HepG2 (cell line): ENCODE results near the gene PPM1G. TPM values are rescaled to one million over a fixed set of nuclear protein-coding genes. Genes with fewer than 3 reads are reported as not detected.

Experiments
- ARHGAP35 ChIP-seq: sonication (generic); formaldehyde crosslinking; IDR thresholded peaks from 2 replicates; pipeline ENCODE4 v1.9.0; 2022; ENCODE audit warnings: mild to moderate bottlenecking, inconsistent platforms, moderate library complexity, missing genetic modification reagents, borderline replicate concordance
- CHD2 ChIP-seq: IDR thresholded peaks from 2 replicates; pipeline ENCODE4 v1.6.1; 2011; ENCODE audit warnings: low read depth, low read length, improper control_type of control experiment
- ESRRA ChIP-seq: sonication (generic); formaldehyde crosslinking; IDR thresholded peaks from 2 replicates; pipeline ENCODE4 v1.5.1; 2020; ENCODE audit warnings: mild to moderate bottlenecking, low read depth, missing genetic modification reagents
- GZF1 ChIP-seq: sonication (generic); formaldehyde crosslinking; IDR thresholded peaks from 2 replicates; pipeline ENCODE4 v1.5.1; 2020; ENCODE audit warnings: mild to moderate bottlenecking, missing genetic modification reagents
- HIVEP1 ChIP-seq: sonication (generic); formaldehyde crosslinking; IDR thresholded peaks from 2 replicates; pipeline ENCODE4 v1.4.0; 2020; ENCODE audit warnings: mild to moderate bottlenecking, missing genetic modification reagents
- IRF2 ChIP-seq: IDR thresholded peaks from 2 replicates; pipeline ENCODE4 v1.6.1; 2018; ENCODE audit warnings: missing genetic modification reagents, missing compliant biosample characterization
- ZIK1 ChIP-seq: sonication (generic); formaldehyde crosslinking; IDR thresholded peaks from 2 replicates; pipeline ENCODE4 v1.5.0; 2020; ENCODE audit warnings: mild to moderate bottlenecking, low read depth, missing genetic modification reagents, borderline replicate concordance
- ZNF143 ChIP-seq: sonication (generic); formaldehyde crosslinking; IDR thresholded peaks from 2 replicates; pipeline ENCODE4 v1.4.0; 2020; ENCODE audit warnings: missing genetic modification reagents
- ZNF451 ChIP-seq: sonication (generic); formaldehyde crosslinking; IDR thresholded peaks from 2 replicates; pipeline ENCODE4 v1.5.0; 2020; ENCODE audit warnings: mild to moderate bottlenecking, missing genetic modification reagents
- ZNF550 ChIP-seq: sonication (generic); formaldehyde crosslinking; IDR thresholded peaks from 2 replicates; pipeline ENCODE4 v1.4.0; 2020; ENCODE audit warnings: mild to moderate bottlenecking, missing genetic modification reagents, borderline replicate concordance
- ZNF558 ChIP-seq: sonication (generic); formaldehyde crosslinking; IDR thresholded peaks from 2 replicates; pipeline ENCODE4 v1.9.0; 2022; ENCODE audit warnings: mild to moderate bottlenecking, missing genetic modification reagents, borderline replicate concordance
- polyA plus RNA-seq, 8 experiments: library from polyadenylated mRNA; depleted of rRNA in 3 of 8; stranded (reverse) in 7 of 8; unstranded in 1 of 8; fragments of >200 nt; fragmentation: Illumina TruSeq in 4 of 8; extraction: Trizol in 4 of 8; gene quantifications; 2 replicates each; pipeline versions ENCODE4 v1.2.1 to v1.2.3, GENCODE V29; 2011 to 2016; ENCODE audit warnings: low read depth in 4 of 8, missing spikeins in 1 of 8, mixed read lengths in 1 of 8; ENCODE audit not compliant: insufficient read depth in 1 of 8
- total RNA-seq, 5 experiments: library from RNA; depleted of rRNA; stranded (reverse); fragments of >200 nt; fragmentation: Illumina TruSeq; extraction: Trizol; gene quantifications; 2 replicates each; pipeline ENCODE4 v1.2.3, GENCODE V29; 2016; ENCODE audit warnings: low read depth in 1 of 5
- TF ChIP-seq, protein P1 (sequence below): sonication (generic); formaldehyde crosslinking; IDR thresholded peaks from 2 replicates; pipeline ENCODE4 v1.4.0; 2020; ENCODE audit warnings: missing genetic modification reagents, low read depth, mild to moderate bottlenecking, borderline replicate concordance
- TF ChIP-seq, protein P2 (sequence below): IDR thresholded peaks from 2 replicates; pipeline ENCODE4 v1.6.1; 2018; ENCODE audit warnings: missing genetic modification reagents
- TF ChIP-seq, protein P3 (sequence below): sonication (generic); formaldehyde crosslinking; conservative IDR thresholded peaks from 2 replicates; pipeline ENCODE4 v1.4.0; 2020; ENCODE audit warnings: mild to moderate bottlenecking, missing genetic modification reagents, moderate library complexity
- TF ChIP-seq, protein P4 (sequence below): IDR thresholded peaks from 2 replicates; pipeline ENCODE4 v1.6.1; 2016; ENCODE audit warnings: missing compliant biosample characterization, missing genetic modification reagents, borderline replicate concordance

The PPM1G gene
- total and polyA plus RNA-seq, 2 of the 13 experiments (the other 11 are each of a cell fraction or from before 2014, with no cell fraction given) = 58.2 to 213 TPM

DNA sequence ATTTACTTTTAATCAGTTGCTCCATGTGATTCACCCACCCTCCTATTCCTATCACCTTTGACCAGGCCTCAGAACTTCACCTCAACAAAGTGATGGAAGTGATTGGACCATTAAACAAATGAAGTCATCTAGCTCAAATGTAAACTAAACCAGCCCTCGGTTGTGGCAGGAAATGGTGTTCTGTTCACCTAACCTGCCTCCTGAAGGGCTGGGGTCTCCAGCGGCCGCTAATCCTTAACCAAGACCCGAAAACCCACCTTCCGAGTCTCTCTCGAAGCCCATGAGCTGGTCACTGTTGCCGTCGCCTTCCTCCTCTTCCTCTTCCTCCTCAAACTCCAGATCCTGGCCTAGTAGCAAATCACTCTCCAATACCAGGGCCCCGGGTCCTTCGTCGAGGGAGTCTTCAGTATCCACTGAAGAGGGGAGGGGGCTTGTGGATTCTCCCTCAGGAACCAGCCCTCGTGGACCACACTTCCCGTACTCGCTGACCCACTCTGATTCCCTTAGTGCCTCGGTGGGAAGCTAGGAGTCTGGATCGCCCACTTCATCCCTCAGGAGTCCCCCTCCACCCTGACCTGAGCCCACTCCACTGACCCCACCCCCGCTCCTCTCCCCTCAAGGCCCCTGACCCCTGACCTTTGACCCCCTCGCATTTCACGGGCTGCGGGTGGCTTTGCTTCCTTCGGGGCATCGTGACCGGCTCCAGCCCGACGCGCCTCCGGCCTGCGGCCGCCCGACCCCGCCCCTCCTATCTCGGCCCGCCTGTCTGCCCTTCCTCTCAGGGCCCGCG lies 29.4 kb downstream of the PPM1G start (continued):
- TF ChIP-seq, protein P1, sequence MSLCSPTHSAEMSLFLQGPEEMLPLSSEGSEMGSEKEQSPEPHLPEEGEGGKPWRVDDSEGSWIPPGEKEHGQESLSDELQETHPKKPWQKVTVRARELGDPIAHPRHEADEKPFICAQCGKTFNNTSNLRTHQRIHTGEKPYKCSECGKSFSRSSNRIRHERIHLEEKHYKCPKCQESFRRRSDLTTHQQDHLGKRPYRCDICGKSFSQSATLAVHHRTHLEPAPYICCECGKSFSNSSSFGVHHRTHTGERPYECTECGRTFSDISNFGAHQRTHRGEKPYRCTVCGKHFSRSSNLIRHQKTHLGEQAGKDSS (CRISPR knock-in tag) = no peak
- TF ChIP-seq CHD2 (0 out of 2 replicates have a peak, but pooled peaks have one; percentile 8), HIVEP1 (CRISPR knock-in tag) (no peak), ARHGAP35 (CRISPR knock-in tag) (peak; percentile 39; the same call in 1 of the 2 replicates), ZNF143 (CRISPR knock-in tag) (no peak), ZIK1 (CRISPR knock-in tag) (0 out of 2 replicates have a peak, but pooled peaks have one; percentile 23), ZNF451 (no peak), ZNF550 (no peak), GZF1 (CRISPR knock-in tag) (peak; percentile 62; the same call in 1 of the 2 replicates), ZNF558 (CRISPR knock-in tag) (0 out of 2 replicates have a peak, but pooled peaks have one; percentile 31), IRF2 (CRISPR knock-in tag) (no peak; the same call in 1 of the 2 replicates), ESRRA (CRISPR knock-in tag) (0 out of 2 replicates have a peak, but pooled peaks have one; percentile 3)
- TF ChIP-seq, protein P2, sequence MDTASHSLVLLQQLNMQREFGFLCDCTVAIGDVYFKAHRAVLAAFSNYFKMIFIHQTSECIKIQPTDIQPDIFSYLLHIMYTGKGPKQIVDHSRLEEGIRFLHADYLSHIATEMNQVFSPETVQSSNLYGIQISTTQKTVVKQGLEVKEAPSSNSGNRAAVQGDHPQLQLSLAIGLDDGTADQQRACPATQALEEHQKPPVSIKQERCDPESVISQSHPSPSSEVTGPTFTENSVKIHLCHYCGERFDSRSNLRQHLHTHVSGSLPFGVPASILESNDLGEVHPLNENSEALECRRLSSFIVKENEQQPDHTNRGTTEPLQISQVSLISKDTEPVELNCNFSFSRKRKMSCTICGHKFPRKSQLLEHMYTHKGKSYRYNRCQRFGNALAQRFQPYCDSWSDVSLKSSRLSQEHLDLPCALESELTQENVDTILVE (CRISPR knock-in tag) = no peak
- TF ChIP-seq, protein P3, sequence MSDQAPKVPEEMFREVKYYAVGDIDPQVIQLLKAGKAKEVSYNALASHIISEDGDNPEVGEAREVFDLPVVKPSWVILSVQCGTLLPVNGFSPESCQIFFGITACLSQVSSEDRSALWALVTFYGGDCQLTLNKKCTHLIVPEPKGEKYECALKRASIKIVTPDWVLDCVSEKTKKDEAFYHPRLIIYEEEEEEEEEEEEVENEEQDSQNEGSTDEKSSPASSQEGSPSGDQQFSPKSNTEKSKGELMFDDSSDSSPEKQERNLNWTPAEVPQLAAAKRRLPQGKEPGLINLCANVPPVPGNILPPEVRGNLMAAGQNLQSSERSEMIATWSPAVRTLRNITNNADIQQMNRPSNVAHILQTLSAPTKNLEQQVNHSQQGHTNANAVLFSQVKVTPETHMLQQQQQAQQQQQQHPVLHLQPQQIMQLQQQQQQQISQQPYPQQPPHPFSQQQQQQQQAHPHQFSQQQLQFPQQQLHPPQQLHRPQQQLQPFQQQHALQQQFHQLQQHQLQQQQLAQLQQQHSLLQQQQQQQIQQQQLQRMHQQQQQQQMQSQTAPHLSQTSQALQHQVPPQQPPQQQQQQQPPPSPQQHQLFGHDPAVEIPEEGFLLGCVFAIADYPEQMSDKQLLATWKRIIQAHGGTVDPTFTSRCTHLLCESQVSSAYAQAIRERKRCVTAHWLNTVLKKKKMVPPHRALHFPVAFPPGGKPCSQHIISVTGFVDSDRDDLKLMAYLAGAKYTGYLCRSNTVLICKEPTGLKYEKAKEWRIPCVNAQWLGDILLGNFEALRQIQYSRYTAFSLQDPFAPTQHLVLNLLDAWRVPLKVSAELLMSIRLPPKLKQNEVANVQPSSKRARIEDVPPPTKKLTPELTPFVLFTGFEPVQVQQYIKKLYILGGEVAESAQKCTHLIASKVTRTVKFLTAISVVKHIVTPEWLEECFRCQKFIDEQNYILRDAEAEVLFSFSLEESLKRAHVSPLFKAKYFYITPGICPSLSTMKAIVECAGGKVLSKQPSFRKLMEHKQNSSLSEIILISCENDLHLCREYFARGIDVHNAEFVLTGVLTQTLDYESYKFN (CRISPR knock-in tag) = peak; percentile 39; the same call in 1 of the 2 replicates
- TF ChIP-seq, protein P4, sequence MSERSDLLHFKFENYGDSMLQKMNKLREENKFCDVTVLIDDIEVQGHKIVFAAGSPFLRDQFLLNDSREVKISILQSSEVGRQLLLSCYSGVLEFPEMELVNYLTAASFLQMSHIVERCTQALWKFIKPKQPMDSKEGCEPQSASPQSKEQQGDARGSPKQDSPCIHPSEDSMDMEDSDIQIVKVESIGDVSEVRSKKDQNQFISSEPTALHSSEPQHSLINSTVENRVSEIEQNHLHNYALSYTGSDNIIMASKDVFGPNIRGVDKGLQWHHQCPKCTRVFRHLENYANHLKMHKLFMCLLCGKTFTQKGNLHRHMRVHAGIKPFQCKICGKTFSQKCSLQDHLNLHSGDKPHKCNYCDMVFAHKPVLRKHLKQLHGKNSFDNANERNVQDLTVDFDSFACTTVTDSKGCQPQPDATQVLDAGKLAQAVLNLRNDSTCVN (CRISPR knock-in tag) = no peak
